ENCODE results near the gene RNF151.

The RNF151 gene

DNA sequence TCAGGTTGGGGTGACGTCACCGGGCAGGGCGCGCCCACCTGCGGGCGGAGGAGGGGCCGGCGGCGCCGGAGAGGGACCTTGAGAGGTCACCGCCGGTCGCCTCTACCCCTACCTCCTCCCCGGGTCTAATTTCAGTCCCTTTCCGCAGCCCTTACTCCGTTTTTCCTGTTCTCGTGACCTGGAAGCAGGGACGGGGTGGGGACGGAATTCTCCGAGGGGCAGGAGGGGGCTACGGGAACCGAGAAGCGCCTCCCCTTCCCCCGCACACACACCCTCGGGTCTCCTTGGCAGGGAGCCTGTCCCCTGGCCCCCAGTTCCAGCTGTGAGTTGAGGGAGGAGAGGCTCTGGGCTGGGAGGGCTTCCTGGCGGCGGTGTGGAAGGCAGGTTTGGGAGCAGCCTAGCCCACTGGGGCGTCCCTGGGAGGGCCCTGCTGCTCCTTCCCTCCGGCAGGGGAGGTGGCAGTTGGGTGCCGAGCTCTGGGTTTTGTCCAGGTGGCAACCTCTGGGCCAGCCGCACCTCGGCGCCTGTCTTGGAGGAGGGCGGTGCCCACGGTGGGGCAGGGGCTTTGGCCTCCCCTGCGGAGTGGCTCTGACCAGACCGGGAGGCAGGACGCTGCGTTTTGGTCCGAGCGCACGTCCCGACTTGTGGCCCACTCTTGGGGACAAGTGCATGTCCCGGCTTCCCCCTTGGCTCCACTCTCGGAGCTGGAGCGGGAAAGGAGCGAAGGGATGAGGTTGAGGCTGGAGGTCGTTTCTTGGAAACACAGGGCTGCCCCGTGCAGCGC lies 23.9 kb downstream of the RNF151 start (continued):
- TF ChIP-seq, protein P1, sequence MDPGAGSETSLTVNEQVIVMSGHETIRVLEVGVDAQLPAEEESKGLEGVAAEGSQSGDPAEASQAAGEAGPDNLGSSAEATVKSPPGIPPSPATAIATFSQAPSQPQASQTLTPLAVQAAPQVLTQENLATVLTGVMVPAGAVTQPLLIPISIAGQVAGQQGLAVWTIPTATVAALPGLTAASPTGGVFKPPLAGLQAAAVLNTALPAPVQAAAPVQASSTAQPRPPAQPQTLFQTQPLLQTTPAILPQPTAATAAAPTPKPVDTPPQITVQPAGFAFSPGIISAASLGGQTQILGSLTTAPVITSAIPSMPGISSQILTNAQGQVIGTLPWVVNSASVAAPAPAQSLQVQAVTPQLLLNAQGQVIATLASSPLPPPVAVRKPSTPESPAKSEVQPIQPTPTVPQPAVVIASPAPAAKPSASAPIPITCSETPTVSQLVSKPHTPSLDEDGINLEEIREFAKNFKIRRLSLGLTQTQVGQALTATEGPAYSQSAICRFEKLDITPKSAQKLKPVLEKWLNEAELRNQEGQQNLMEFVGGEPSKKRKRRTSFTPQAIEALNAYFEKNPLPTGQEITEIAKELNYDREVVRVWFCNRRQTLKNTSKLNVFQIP (CRISPR knock-in tag; IDR thresholded peaks at IDR 0.05; ENCODE audit: borderline replicate concordance, low read depth): no peak
- no peak for TF ChIP-seq PPARA (CRISPR knock-in tag; IDR thresholded peaks at IDR 0.05; ENCODE audit: borderline replicate concordance)
- TF ChIP-seq CSDC2 (CRISPR knock-in tag; IDR thresholded peaks at IDR 0.05): no peak
- TF ChIP-seq ZNF70 (CRISPR knock-in tag; IDR thresholded peaks at IDR 0.05): no peak
- TF ChIP-seq ZC3H10 (CRISPR knock-in tag; IDR thresholded peaks at IDR 0.05): no peak

- no peak for ATAC-seq
- TF ChIP-seq, protein P2, sequence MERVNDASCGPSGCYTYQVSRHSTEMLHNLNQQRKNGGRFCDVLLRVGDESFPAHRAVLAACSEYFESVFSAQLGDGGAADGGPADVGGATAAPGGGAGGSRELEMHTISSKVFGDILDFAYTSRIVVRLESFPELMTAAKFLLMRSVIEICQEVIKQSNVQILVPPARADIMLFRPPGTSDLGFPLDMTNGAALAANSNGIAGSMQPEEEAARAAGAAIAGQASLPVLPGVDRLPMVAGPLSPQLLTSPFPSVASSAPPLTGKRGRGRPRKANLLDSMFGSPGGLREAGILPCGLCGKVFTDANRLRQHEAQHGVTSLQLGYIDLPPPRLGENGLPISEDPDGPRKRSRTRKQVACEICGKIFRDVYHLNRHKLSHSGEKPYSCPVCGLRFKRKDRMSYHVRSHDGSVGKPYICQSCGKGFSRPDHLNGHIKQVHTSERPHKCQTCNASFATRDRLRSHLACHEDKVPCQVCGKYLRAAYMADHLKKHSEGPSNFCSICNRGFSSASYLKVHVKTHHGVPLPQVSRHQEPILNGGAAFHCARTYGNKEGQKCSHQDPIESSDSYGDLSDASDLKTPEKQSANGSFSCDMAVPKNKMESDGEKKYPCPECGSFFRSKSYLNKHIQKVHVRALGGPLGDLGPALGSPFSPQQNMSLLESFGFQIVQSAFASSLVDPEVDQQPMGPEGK (CRISPR knock-in tag; IDR thresholded peaks at IDR 0.05; ENCODE audit: borderline replicate concordance): no peak
- TF ChIP-seq ARNTL (CRISPR knock-in tag; IDR thresholded peaks at IDR 0.05; ENCODE audit: borderline replicate concordance, low read depth) (no peak), CSDC2 (CRISPR knock-in tag; IDR thresholded peaks at IDR 0.05) (no peak), ZNF8 (CRISPR knock-in tag; IDR thresholded peaks at IDR 0.05) (no peak), PPARA (CRISPR knock-in tag; IDR thresholded peaks at IDR 0.05; ENCODE audit: borderline replicate concordance) (no peak), ZFP30 (CRISPR knock-in tag; IDR thresholded peaks at IDR 0.05) (no peak), TOX (CRISPR knock-in tag; IDR thresholded peaks at IDR 0.05; ENCODE audit: borderline replicate concordance) (no peak), CSRNP3 (CRISPR knock-in tag; IDR thresholded peaks at IDR 0.05) (no peak), BACH2 (CRISPR knock-in tag; IDR thresholded peaks at IDR 0.05; ENCODE audit: borderline replicate concordance) (no peak), TSHZ2 (CRISPR knock-in tag; IDR thresholded peaks at IDR 0.05) (no peak), OSR1 (CRISPR knock-in tag; IDR thresholded peaks at IDR 0.05) (no peak), ZFP3 (CRISPR knock-in tag; IDR thresholded peaks at IDR 0.05) (no peak), SNAI2 (CRISPR knock-in tag; IDR thresholded peaks at IDR 0.05) (no peak)
- TF ChIP-seq, protein P3, sequence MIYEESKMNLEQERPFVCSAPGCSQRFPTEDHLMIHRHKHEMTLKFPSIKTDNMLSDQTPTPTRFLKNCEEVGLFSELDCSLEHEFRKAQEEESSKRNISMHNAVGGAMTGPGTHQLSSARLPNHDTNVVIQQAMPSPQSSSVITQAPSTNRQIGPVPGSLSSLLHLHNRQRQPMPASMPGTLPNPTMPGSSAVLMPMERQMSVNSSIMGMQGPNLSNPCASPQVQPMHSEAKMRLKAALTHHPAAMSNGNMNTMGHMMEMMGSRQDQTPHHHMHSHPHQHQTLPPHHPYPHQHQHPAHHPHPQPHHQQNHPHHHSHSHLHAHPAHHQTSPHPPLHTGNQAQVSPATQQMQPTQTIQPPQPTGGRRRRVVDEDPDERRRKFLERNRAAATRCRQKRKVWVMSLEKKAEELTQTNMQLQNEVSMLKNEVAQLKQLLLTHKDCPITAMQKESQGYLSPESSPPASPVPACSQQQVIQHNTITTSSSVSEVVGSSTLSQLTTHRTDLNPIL (CRISPR knock-in tag; IDR thresholded peaks at IDR 0.05; ENCODE audit: low read depth): no peak
- TF ChIP-seq, protein P1 (CRISPR knock-in tag; IDR thresholded peaks at IDR 0.05; ENCODE audit: borderline replicate concordance, low read depth): no peak
Observed at GRCh38 chr16:1991135-1991551, 24.5 kb downstream of the RNF151 start.

GRCh38 chr16:1991588-1991947 lies 24.9 kb downstream of the RNF151 start:
- no peak for ATAC-seq
- TF ChIP-seq, protein P1 (CRISPR knock-in tag; IDR thresholded peaks at IDR 0.05; ENCODE audit: borderline replicate concordance, low read depth): no peak
- TF ChIP-seq ISL1 (CRISPR knock-in tag; IDR thresholded peaks at IDR 0.05) (no peak), ARNTL (CRISPR knock-in tag; IDR thresholded peaks at IDR 0.05; ENCODE audit: borderline replicate concordance, low read depth) (no peak), ZFP30 (CRISPR knock-in tag; IDR thresholded peaks at IDR 0.05) (no peak), ZFP3 (CRISPR knock-in tag; IDR thresholded peaks at IDR 0.05) (no peak), SNAI2 (CRISPR knock-in tag; IDR thresholded peaks at IDR 0.05) (no peak), TSHZ2 (CRISPR knock-in tag; IDR thresholded peaks at IDR 0.05) (no peak)
- TF ChIP-seq, protein P3 (CRISPR knock-in tag; IDR thresholded peaks at IDR 0.05; ENCODE audit: low read depth): no peak

All from SK-N-SH treated with all-trans-retinoic acid at 6 μM for 48 hours (cell line).